ENCODE results near the gene TBC1D2.

The TBC1D2 gene

GRCh38 chr9:98256756-98257155 lies 1.3 kb upstream of the TBC1D2 start:
- TF ChIP-seq, protein P1, sequence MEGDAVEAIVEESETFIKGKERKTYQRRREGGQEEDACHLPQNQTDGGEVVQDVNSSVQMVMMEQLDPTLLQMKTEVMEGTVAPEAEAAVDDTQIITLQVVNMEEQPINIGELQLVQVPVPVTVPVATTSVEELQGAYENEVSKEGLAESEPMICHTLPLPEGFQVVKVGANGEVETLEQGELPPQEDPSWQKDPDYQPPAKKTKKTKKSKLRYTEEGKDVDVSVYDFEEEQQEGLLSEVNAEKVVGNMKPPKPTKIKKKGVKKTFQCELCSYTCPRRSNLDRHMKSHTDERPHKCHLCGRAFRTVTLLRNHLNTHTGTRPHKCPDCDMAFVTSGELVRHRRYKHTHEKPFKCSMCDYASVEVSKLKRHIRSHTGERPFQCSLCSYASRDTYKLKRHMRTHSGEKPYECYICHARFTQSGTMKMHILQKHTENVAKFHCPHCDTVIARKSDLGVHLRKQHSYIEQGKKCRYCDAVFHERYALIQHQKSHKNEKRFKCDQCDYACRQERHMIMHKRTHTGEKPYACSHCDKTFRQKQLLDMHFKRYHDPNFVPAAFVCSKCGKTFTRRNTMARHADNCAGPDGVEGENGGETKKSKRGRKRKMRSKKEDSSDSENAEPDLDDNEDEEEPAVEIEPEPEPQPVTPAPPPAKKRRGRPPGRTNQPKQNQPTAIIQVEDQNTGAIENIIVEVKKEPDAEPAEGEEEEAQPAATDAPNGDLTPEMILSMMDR (IDR thresholded peaks at IDR 0.05; ENCODE audit: low read length): no peak
- no peak for TF ChIP-seq EZH2 (IDR thresholded peaks at IDR 0.05; ENCODE audit: borderline replicate concordance, low read length)
- Histone ChIP-seq H3K4me2 (ENCODE audit: low read length) (peak overlapping the region; percentile 99), H3K27ac (ENCODE audit: low read depth, low read length, poor library complexity, severe bottlenecking) (peak overlapping the region; percentile 92), H3K9ac (ENCODE audit: low read length) (peak overlapping the region; percentile 82), H3K36me3 (ENCODE audit: insufficient read depth, low read length) (no peaks in the 10 kb centered on the region), H4K20me1 (ENCODE audit: insufficient read depth, low read length) (no peaks in the 10 kb centered on the region), H3K27me3 (ENCODE audit: insufficient read depth, low read length) (no peaks in the 10 kb centered on the region), H3F3A (ENCODE audit: insufficient read depth, low read length) (no peaks in the 10 kb centered on the region), H3K79me2 (ENCODE audit: insufficient read depth, low read length) (no peaks in the 10 kb centered on the region), H3K9me3 (ENCODE audit: low read length) (no peaks in the 10 kb centered on the region), H3K4me1 (ENCODE audit: insufficient read depth, low read length, severe bottlenecking) (peaks cover 25% of the 10 kb centered on the region), H2AFZ (ENCODE audit: low read length) (peak overlapping the region; percentile 90; the same call in 1 of the 2 replicates), H3K4me3 (ENCODE audit: low read depth, low read length, poor library complexity, severe bottlenecking) (peak overlapping the region; percentile 74), H3K9me2 (ENCODE audit: low read depth, low read length) (no peaks in the 10 kb centered on the region)

GRCh38 chr9:98255061-98255577 lies 330 bp downstream of the TBC1D2 start:
- TF ChIP-seq EZH2 (IDR thresholded peaks at IDR 0.05; ENCODE audit: borderline replicate concordance, low read length): no peak
- TF ChIP-seq, protein P1 (IDR thresholded peaks at IDR 0.05; ENCODE audit: low read length): no peak
- no peaks in the 10 kb centered on the region for H3K27me3 ChIP-seq (ENCODE audit: insufficient read depth, low read length)
- no peak overlapping the region for H3K27ac ChIP-seq (ENCODE audit: low read depth, low read length, poor library complexity, severe bottlenecking)
- peaks cover 25% of the 10 kb centered on the region for H3K4me1 ChIP-seq (ENCODE audit: insufficient read depth, low read length, severe bottlenecking)
- peak overlapping the region; percentile 24; the same call in 1 of the 2 replicates for H2AFZ ChIP-seq (ENCODE audit: low read length)
- no peaks in the 10 kb centered on the region for H3K79me2 ChIP-seq (ENCODE audit: insufficient read depth, low read length)
- H3K9ac ChIP-seq (ENCODE audit: low read length): peak overlapping the region; percentile 82
- H4K20me1 ChIP-seq (ENCODE audit: insufficient read depth, low read length): no peaks in the 10 kb centered on the region
- H3K9me3 ChIP-seq (ENCODE audit: low read length): no peaks in the 10 kb centered on the region
- H3K4me2 ChIP-seq (ENCODE audit: low read length): peak overlapping the region; percentile 99
- no peaks in the 10 kb centered on the region for H3K9me2 ChIP-seq (ENCODE audit: low read depth, low read length)
- H3K36me3 ChIP-seq (ENCODE audit: insufficient read depth, low read length): no peaks in the 10 kb centered on the region
- H3F3A ChIP-seq (ENCODE audit: insufficient read depth, low read length): no peaks in the 10 kb centered on the region
- peak overlapping the region; percentile 74 for H3K4me3 ChIP-seq (ENCODE audit: low read depth, low read length, poor library complexity, severe bottlenecking)

GRCh38 chr9:98254228-98255060 lies 1.0 kb downstream of the TBC1D2 start:
- H4K20me1 ChIP-seq (ENCODE audit: insufficient read depth, low read length): no peaks in the 10 kb centered on the region
- no peak overlapping the region for H3K27ac ChIP-seq (ENCODE audit: low read depth, low read length, poor library complexity, severe bottlenecking)
- peaks cover 25% of the 10 kb centered on the region for H3K4me1 ChIP-seq (ENCODE audit: insufficient read depth, low read length, severe bottlenecking)
- no peaks in the 10 kb centered on the region for H3K79me2 ChIP-seq (ENCODE audit: insufficient read depth, low read length)
- peak overlapping the region; percentile 82; the same call in 1 of the 2 replicates for H3K9ac ChIP-seq (ENCODE audit: low read length)
- no peaks in the 10 kb centered on the region for H3K27me3 ChIP-seq (ENCODE audit: insufficient read depth, low read length)
- no peaks in the 10 kb centered on the region for H3F3A ChIP-seq (ENCODE audit: insufficient read depth, low read length)
- no peak overlapping the region for H2AFZ ChIP-seq (ENCODE audit: low read length)
- peak overlapping the region; percentile 99 for H3K4me2 ChIP-seq (ENCODE audit: low read length)
- no peaks in the 10 kb centered on the region for H3K9me3 ChIP-seq (ENCODE audit: low read length)
- no peaks in the 10 kb centered on the region for H3K36me3 ChIP-seq (ENCODE audit: insufficient read depth, low read length)
- TF ChIP-seq, protein P1 (IDR thresholded peaks at IDR 0.05; ENCODE audit: low read length): no peak
- no peak for TF ChIP-seq EZH2 (IDR thresholded peaks at IDR 0.05; ENCODE audit: borderline replicate concordance, low read length)
- H3K9me2 ChIP-seq (ENCODE audit: low read depth, low read length): no peaks in the 10 kb centered on the region
- peak overlapping the region; percentile 74 for H3K4me3 ChIP-seq (ENCODE audit: low read depth, low read length, poor library complexity, severe bottlenecking)
